NCI-H82 treated with DMSO at 0.1 percent for 48 hours (cell line): ENCODE measurements around the gene USP4.
"Not testable (repeated sequence)": the region's sequence is repeated elsewhere in the genome, so short reads cannot be mapped to it uniquely, and the experiment has no call there.

Experiments
- DNase-seq: peaks from one replicate; lab custom pipeline; 2025; ENCODE audit not compliant: unreplicated experiment; lab: John Stamatoyannopoulos, UW

Gene USP4

GRCh38 chr3:49352890-49353421, 13.1 kb upstream of the USP4 start:
- DNase-seq: no peak

DNA sequence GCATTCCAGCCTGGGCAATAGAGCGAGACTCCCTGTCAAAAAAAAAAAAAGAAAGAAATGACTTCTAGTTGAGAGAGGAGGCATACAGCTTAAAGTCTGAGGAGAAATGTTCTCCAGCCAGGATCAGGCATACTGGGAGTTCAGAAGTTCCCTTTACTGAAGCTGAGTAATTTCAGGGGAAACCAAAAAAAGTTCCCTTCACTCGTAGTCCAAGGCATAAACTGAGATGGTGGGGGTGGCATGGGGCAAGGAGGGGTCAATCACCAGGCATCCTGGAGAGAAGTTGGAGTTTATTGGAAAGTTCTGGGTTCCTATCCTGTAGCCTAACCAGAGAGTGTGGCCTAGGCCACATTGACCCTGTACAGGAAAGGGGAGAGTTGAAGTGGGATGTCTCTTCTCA, 12.4 kb upstream of the USP4 start:
- no peak for DNase-seq

- DNase-seq: no peak
Observed at GRCh38 chr3:49351521-49352011, 11.7 kb upstream of the USP4 start.

DNA sequence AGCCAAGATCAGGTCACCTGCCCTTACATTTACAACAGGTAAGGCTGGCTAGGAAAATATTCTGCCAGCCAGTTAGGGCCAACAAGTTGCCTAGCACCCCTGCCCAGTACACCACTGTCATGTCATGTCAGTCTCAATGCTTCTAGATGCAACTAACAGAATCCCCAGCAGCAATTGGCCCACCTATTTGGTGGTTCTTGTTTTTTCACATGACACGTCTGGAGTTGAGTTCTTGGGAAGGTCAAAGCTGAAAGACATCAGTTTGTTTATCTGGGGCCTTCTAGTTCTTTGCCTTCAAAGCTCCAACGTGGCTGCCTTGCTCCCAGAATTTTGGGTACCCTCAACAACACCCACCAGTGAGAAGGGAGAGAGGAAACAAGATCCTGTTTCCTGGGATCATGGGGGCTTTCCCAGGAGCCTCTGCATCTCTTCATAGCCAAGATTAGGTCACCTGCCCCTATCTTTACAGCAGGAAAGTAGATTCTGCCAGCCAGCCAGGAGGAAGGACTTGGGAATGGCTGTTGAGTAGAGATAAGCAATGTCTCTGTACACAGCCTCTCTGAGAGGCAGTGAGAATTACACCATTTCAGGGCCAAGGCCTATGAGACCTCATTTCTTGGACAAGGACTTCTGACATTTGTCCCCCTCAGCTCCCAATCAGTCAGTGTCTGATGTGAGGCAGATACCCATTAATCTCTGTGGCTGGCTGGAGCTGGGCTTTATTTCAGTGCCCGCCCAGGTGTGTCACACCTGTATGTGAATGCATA, 9.7 kb upstream of the USP4 start:
- no peak for DNase-seq

DNA sequence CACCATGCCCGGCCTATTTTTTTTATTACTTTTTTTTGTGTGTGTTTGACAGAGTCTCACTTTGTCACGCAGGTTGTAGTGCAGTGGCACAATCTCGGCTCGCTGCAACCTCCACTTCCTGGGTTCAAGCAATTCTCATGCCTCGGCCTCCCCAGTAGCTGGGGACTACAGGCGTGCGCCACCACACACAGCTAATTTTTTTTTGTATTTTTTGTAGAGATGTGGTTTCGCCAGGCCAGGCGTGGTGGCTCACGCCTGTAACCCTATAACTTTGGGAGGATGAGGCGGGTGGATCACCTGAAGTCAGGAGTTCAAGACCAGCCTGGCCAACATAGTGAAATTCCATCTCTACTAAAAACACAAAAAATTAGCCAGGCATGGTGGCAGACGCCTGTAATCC, 8.5 kb upstream of the USP4 start:
- DNase-seq: not testable (repeated sequence)

DNA sequence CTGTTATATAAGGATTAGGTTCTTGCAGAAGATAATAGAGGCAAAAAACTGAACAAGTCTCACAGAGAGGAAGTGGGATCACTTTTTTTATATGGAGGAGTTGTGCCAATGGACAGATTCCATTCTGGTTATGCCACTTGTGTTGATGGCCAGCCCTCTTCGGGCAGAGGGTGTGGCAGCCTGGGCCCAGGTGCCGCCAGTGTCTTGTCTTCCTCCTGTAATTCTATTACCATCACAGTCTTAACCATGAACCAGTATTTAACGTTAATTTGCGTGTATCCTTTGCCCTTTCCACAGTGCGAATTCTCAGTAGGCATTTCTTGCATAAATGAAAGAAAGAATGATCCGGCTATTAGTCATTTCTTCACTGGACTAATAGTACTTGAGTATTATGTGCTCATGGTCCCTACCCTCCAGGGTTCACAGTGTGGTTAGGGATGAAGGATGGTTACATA, 7.0 kb upstream of the USP4 start:
- no peak for DNase-seq

DNA sequence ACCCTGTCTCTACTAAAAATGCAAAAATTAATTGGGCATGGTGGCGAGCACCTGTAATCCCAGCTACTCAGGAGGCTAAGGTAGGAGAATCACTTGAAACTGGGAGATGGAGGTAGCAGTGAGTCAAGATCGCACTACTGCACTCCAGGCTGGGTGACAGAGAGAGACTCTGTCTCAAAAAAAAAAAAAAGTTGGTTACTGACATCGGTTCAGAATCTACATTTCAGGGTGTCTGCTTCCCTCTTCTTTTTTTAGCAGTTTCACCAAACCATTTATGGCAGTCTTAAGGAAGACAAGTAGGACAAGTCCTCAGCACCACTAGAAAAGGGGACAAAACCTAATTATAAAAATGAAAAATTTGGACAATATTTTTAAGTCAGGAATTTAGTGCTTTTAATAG, 3.3 kb upstream of the USP4 start:
- DNase-seq: no peak

GRCh38 chr3:49341996-49342395, 2.1 kb upstream of the USP4 start:
- no peak for DNase-seq

DNA sequence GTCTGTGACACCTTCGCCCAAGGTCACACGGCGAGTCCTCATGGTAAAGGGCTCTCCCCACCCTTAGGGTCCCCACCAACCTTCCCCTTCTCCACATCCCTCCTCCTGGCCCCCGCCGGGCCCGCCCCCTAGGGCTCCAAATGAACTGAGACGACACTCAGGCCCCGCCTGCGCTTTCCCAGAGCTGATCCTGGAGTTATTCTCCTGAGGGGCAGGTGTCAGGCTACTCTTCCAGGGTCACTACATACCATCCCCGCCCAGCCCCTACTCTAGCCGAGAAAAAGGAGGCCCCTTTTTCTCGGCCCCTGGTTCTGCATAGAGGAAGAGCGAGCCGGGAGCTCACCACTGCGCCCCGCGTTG, 292 bp downstream of the USP4 start:
- no peak for DNase-seq

DNA sequence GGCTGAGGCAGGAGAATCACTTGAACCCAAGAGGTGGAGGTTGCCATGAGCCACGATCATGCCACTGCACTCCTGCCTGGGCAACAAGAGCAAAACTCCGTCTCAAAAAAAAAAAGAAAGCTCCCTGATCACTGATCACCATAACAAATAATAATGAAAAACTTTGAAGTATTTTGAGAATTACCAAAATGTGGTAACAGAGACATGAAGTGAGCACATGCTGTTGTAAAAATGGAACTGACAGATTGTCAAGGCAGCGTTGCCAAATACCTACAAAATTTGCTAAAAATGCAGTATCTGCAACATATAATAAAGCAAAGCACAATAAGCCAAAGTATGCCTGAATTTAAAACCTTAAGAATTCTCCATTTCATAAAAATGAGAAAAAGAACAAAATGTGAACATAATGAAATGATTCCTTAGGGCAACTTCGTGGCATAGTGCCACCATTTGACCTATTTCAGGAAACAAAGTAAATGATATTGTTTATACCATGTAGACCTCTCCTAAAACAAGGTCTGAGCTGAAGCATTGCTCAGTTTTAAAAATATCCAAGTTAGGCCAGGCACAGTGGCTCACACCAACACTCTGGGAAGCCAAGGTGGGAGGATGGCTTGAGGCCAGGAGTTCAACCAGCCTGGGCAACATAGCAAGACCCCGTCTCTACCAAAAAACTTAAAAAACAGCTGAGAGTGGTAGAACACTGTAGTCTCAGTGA, 5.8 kb downstream of the USP4 start:
- DNase-seq: no peak

DNA sequence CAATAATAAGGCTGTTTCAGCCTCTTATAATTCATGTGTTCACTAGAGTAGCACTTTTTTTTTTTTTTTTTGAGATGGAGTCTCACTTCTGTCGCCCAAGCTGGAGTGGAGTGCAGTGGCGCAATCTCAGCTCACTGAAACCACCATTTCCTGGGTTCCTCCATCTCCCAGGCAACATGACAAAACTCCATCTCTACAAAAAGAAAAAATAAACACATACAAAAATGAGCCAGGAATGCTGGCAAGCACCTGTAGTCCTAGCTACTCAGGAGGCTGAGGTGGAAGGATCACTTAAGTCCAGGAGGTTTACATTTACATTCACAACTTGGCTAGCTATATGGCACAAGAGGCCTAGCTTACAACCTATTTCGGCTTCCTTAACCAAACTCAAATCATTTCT, 6.8 kb downstream of the USP4 start:
- no peak for DNase-seq

GRCh38 chr3:49329186-49329585, 10.7 kb downstream of the USP4 start:
- DNase-seq: no peak

DNA sequence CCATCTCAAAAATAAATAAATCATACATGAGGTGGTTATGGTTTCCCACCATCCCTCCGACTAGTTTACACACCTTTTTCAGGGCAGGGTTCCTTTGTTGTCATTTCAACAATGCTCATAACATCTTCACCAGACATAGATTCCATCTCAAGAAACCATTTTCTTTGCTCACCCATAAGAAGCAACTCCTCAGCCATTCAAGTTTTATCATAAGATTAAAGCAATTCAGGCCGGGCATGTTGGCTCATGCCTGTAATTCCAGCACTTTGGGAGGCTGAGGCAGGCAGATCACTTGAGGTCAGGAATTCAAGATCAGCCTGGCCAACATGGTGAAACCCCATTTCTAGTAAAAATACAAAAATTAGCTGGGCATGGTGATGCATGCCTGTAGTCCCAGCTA, 11.5 kb downstream of the USP4 start:
- not testable (repeated sequence) for DNase-seq

GRCh38 chr3:49327485-49327884, 12.4 kb downstream of the USP4 start:
- DNase-seq: no peak

- no peak for DNase-seq
Observed at GRCh38 chr3:49324768-49325167, 15.1 kb downstream of the USP4 start.

DNA sequence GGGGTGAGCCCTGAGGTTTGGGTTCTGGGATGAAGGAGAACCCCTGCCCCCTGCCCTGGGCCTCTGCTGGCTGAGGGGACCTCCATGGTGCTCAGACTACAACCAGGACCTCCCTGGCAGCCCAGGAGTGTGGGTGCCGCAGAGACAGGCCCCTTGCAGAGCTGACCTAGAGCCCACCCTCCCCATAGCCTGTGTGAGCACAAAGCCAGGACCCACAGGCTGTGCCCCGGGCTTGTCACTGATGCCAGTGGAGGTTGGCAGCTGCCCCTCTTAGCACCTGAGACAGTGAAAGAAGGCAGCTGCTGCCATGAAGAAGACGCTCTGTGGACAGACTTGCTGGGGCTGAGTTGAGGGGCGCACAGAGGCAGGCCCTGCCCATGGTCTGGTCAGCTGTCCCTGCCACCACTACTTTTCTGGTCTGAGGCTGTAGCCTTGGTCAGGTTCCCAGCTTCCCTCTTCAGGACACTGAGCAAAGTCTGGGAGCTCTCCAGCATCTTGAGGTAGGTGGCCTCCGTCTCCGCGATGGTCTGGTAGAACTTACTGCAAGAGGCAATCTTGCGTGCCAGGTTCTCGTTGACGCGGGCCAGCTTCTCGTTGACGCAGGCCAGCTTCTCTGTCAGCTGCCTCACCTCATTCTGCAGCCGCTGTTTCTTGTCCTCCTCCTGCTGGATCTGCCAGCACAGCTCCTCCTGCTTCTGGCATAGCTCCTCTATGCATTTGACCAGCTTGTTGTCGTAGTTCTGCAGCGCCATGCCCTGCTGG, 23.0 kb downstream of the USP4 start:
- DNase-seq: no peak

DNA sequence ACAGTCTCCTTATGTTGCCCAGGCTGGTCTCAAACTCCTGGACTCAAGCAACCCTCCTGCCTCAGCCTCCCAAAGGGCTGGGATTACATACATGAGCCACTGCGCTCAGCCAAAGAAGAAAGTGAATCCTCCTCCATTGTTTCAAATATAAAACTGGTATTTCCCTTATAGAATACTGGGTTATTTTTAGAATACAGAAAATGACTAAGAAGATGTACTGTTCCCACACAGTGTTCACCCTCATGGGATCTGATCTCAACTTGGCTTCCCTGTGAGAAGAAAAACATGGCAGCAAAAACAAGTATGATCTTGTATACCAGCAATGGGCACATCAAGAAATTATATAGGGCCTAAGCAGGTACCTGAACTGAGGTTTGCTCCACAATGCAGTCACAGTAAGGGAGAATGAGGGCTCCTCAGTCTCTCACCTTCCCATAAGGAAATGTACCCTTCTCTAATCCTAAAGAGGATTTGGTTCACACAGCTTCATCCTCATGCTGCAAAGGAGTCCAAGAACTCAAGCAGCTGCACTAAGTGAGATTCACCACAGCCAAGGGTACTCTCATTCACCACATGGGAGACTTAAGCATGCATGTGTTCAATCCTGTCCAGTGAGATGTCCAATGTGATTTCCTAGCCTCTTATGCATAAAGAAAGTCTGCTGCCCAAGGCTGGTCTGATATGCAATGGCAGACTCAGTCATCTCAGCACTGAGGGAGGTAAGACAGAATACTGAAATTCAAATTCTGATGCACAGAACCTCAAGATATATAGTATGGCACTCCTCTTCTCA, 25.8 kb downstream of the USP4 start:
- no peak for DNase-seq

DNA sequence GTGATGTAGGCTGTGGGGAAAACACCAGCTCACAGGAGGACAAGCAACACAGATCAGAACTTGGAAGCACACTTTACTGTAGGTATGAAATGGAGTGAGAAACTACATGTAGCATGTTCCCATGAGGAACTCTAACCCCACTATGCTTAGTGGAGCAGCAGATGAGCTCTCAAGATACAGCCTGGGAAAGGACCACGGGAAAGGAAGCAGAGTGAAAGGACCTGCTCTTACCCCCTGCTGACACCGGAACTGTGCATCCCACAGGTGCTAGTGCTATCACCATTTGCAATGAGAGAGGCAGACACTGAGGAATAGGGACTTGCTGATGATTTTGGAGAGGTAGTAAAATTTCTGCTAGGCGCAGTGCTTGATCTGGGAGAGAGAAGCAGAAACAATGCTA, 28.6 kb downstream of the USP4 start:
- DNase-seq: no peak

DNA sequence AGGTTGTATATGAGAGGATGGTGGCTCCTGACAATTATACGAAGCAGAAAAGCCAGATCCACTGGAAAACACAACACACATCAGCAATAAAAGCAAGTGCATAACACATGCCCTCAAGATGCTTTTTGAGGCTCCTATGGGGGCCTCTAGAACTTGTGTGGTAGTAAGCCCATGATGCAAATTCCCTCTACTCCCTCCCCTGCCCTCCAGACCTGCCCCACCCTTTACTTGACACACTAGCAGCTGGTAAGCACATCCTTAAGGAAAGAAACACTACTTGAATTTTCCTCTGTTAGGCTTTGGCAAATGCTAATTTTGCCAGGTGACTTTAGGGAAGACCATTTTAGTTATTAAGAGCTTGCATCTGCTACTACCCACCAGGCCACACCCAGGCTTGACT, 29.2 kb downstream of the USP4 start:
- no peak for DNase-seq

DNA sequence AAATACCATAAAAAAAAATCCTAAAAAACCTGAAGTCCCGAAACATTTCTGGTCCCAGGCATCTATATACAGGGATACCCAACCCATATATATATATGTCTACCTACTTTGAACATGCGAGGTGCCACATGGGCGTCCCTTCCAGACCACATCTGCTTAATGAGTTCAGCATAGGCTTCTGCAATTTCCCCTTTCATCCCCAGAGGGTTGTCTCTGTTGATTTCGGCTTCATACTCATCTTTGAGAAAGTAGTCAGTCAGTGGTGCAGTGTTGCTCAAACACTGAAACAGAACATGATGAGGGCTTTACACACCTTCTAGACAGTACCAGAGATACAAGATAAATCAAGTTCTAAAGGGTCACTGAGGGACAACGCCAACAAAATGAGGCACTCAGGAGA, 34.2 kb downstream of the USP4 start:
- DNase-seq: no peak

GRCh38 chr3:49302613-49303012, 37.2 kb downstream of the USP4 start:
- DNase-seq: no peak
